Adipocyte (in vitro differentiated cells): ENCODE data around the gene CABLES1.

Experiments used
- DNase-seq: peaks from one replicate; pipeline ENCODE4 v3.0.0-alpha.2; 2015; ENCODE audit warnings: low read depth
- H3K27me3 ChIP-seq: replicated peaks from 2 replicates; pipeline ENCODE4 v1.7.0; 2013; ENCODE audit warnings: mild to moderate bottlenecking, low read length, moderate library complexity; ENCODE audit not compliant: control insufficient read depth, insufficient read depth
- H3K36me3 ChIP-seq: 2 replicates; pipeline ENCODE4 v1.7.0; 2013; ENCODE audit warnings: low read length, mild to moderate bottlenecking, moderate library complexity; ENCODE audit not compliant: control insufficient read depth, insufficient read depth, severe bottlenecking
- H3K4me1 ChIP-seq: 2 replicates; pipeline ENCODE4 v1.7.0; 2013; ENCODE audit warnings: mild to moderate bottlenecking, low read length, moderate library complexity; ENCODE audit not compliant: control insufficient read depth, insufficient read depth
- H3K4me3 ChIP-seq: 2 replicates; pipeline ENCODE4 v1.7.0; 2013; ENCODE audit warnings: mild to moderate bottlenecking, low read length, moderate library complexity
- H3K9ac ChIP-seq: 2 replicates; pipeline ENCODE4 v1.7.0; 2013; ENCODE audit warnings: mild to moderate bottlenecking, low read length, moderate library complexity
- H3K9me3 ChIP-seq: 2 replicates; pipeline ENCODE4 v1.7.0; 2013; ENCODE audit warnings: mild to moderate bottlenecking, low read length, moderate library complexity; ENCODE audit not compliant: control insufficient read depth

CABLES1 gene

GRCh38 chr18:23231340-23232021 is 96.2 kb downstream of the CABLES1 start:
- peak; percentile 82 for DNase-seq
- Histone ChIP-seq H3K9ac (peak overlapping the region; percentile 17), H3K27me3 (no peaks in the 10 kb centered on the region)

DNA sequence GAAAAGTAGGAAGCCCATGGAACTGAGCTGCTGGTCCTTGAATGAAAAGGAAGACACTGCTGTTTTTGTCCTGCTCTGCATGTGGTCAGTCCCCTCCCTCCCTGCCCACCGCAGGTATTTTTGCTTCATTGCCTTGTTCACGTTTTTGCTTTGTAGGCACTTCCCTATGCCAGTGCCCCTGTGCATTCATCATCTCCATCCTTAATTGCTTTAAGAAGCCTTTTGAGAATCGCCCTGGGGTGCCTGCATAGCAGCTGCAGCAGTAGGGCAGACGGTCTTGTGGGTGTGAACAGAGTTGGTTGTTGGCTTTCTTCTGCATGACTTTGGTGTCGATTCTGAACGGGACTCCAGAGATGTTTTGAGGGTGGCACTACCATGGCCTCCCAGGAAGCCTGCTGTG is 97.0 kb downstream of the CABLES1 start:
- Histone ChIP-seq H3K27me3 (no peaks in the 10 kb centered on the region), H3K36me3 (peaks cover 37% of the 10 kb centered on the region), H3K4me3 (no peak overlapping the region), H3K9me3 (no peaks in the 10 kb centered on the region), H3K4me1 (peaks cover 55% of the 10 kb centered on the region), H3K9ac (peak overlapping the region; percentile 17)
- no peak for DNase-seq

More at GRCh38 chr18:23231340-23232021, 96.2 kb downstream of the CABLES1 start:
- Histone ChIP-seq H3K4me3 (no peak overlapping the region), H3K4me1 (peaks cover 58% of the 10 kb centered on the region), H3K9me3 (no peaks in the 10 kb centered on the region), H3K36me3 (peaks cover 28% of the 10 kb centered on the region)

DNA sequence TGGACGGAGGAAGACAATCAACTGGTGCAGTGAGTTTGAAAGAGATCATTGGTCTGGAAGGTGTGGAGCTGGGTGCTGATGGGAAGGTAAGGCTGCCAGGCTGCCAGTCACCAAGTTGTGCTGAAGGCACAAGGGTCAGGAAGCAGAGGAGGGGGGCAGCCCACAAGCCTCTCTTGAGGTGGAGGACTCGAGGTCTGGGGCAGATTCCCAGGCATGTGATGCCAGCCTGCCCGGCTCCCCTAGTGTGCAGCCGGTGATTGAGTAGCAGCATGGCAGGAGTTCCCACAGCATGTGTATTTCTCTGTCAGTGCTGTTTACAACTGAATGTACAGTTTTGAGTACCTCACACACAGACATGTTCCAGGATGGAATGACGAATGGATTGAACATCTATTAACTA is 99.3 kb downstream of the CABLES1 start:
- no peaks in the 10 kb centered on the region for H3K27me3 ChIP-seq
- H3K4me1 ChIP-seq = peaks cover 52% of the 10 kb centered on the region
- DNase-seq = no peak
- H3K9me3 ChIP-seq = no peaks in the 10 kb centered on the region
- H3K36me3 ChIP-seq = peaks cover 41% of the 10 kb centered on the region
- no peak overlapping the region for H3K9ac ChIP-seq
- H3K4me3 ChIP-seq = no peak overlapping the region

DNA sequence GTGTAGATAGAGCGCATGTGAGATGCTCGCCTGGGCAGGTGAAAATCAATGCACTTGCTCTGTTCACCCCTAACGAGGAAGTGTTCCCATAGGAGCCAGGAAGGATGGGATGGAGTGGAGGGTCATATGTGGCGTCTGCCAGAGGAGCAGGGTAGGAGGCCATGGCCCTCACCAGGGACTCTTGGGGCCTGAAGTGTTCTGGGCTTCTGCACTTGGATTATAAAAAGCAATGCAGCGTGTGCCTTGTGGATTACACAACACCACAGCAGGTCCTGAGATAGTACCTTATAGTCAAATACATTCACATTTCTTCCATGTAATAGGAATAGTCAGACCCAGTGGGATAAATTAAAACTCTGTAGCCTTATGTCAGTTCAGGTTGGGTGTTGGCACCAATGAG is 100.1 kb downstream of the CABLES1 start:
- H3K27me3 ChIP-seq = no peaks in the 10 kb centered on the region
- H3K9ac ChIP-seq = no peak overlapping the region
- H3K36me3 ChIP-seq = peaks cover 41% of the 10 kb centered on the region
- peaks cover 46% of the 10 kb centered on the region for H3K4me1 ChIP-seq
- H3K9me3 ChIP-seq = no peaks in the 10 kb centered on the region
- no peak overlapping the region for H3K4me3 ChIP-seq
- DNase-seq = no peak

- DNase-seq = no peak
- H3K9ac ChIP-seq = no peak overlapping the region
- peaks cover 40% of the 10 kb centered on the region for H3K4me1 ChIP-seq
- H3K4me3 ChIP-seq = no peak overlapping the region
- no peaks in the 10 kb centered on the region for H3K9me3 ChIP-seq
- H3K36me3 ChIP-seq = peaks cover 41% of the 10 kb centered on the region
- no peaks in the 10 kb centered on the region for H3K27me3 ChIP-seq
These were observed 100.6 kb downstream of the CABLES1 start for GRCh38 chr18:23235860-23236259.

DNA sequence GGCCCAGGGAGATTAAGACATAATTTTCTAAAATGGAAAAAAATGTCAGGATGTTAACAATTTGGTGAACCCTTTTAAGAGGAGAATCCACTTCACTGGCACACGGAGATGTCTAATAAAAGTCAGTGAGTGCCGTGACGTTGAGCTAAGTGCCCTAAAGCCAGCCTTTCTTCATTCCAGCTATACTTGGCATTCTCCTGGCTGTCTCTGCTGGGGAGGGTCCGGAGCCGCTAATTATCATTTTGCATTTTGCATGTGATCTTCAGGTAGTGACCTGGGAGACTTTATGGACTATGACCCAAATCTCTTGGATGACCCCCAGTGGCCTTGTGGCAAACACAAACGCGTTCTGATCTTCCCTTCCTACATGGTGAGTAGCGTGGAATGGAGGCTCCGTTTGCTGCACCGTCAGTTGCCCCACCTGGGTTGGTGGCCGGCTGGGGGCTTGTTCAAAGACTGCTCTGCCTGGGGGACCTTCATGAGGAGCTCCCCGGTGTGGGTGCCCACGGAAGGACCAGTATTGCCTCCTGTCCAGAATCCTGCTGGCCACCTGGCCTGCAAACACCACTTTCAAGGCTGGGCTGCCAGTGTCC is 101.7 kb downstream of the CABLES1 start:
- Histone ChIP-seq H3K27me3 (no peaks in the 10 kb centered on the region), H3K36me3 (peaks cover 41% of the 10 kb centered on the region), H3K4me3 (peak overlapping the region; percentile 51), H3K9ac (peak overlapping the region; percentile 82), H3K4me1 (peaks cover 29% of the 10 kb centered on the region), H3K9me3 (no peaks in the 10 kb centered on the region)
- no peak for DNase-seq

DNA sequence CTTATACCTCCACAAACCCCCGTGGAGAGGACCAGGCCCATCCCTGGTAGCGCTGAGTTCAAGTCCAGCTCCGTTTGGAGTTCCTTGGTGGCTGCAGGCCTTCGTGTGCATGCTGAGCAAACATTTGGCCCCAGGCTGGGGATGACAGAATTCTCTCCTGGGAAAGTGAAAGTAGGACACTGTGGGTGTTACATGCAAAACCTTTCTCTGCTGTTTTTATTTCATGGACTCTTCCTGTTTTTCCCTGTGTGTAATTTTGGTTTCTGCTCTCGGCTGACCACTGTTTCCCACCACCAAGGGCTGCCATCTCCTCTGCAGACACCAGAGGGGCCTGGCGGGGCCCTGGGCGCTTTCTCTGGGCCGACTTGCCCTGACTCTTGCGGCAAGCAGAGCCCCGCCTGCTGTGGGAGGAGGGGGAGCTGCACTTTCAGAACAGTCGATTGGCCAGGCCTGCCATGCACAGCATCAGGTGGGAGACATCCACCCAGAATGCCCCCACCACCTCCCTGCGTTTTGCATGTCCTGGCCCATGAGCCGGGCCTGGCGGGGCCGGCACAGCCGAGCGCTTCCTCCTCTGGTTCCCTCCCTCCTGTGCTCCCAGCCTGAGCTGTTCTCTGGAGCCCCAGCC is 102.4 kb downstream of the CABLES1 start:
- Histone ChIP-seq H3K4me3 (peak overlapping the region; percentile 51), H3K36me3 (peaks cover 43% of the 10 kb centered on the region), H3K9ac (peak overlapping the region; percentile 82), H3K27me3 (no peaks in the 10 kb centered on the region), H3K9me3 (no peaks in the 10 kb centered on the region), H3K4me1 (peaks cover 25% of the 10 kb centered on the region)
- DNase-seq = peak; percentile 25

GRCh38 chr18:23238152-23238531 is 102.9 kb downstream of the CABLES1 start:
- Histone ChIP-seq H3K4me3 (peak overlapping the region; percentile 51), H3K36me3 (peaks cover 41% of the 10 kb centered on the region), H3K4me1 (peaks cover 25% of the 10 kb centered on the region), H3K27me3 (no peaks in the 10 kb centered on the region), H3K9me3 (no peaks in the 10 kb centered on the region), H3K9ac (peak overlapping the region; percentile 82)
- no peak for DNase-seq

GRCh38 chr18:23238651-23239349 is 103.5 kb downstream of the CABLES1 start:
- Histone ChIP-seq H3K9ac (peak overlapping the region; percentile 82), H3K4me1 (peaks cover 25% of the 10 kb centered on the region), H3K27me3 (no peaks in the 10 kb centered on the region), H3K4me3 (peak overlapping the region; percentile 51), H3K36me3 (peaks cover 37% of the 10 kb centered on the region), H3K9me3 (no peaks in the 10 kb centered on the region)
- no peak for DNase-seq

GRCh38 chr18:23239350-23239692 is 104.0 kb downstream of the CABLES1 start:
- Histone ChIP-seq H3K9me3 (no peaks in the 10 kb centered on the region), H3K9ac (no peak overlapping the region), H3K36me3 (peaks cover 39% of the 10 kb centered on the region), H3K4me1 (peaks cover 25% of the 10 kb centered on the region), H3K27me3 (no peaks in the 10 kb centered on the region), H3K4me3 (no peak overlapping the region)
- DNase-seq = no peak

GRCh38 chr18:23239885-23240608 is 104.8 kb downstream of the CABLES1 start:
- Histone ChIP-seq H3K36me3 (peaks cover 33% of the 10 kb centered on the region), H3K27me3 (no peaks in the 10 kb centered on the region), H3K9me3 (no peaks in the 10 kb centered on the region), H3K9ac (no peak overlapping the region), H3K4me3 (no peak overlapping the region), H3K4me1 (peaks cover 25% of the 10 kb centered on the region)
- no peak for DNase-seq
